MM.1S (cell line): Measurements from ENCODE around the gene PRDM11.

Experiments
- CTCF ChIP-seq: fragments of 300-600 bp; sonication (generic); IDR thresholded peaks from 2 replicates; pipeline ENCODE4 v1.5.1; 2016; ENCODE audit warnings: antibody characterized with exemption, low read length, mixed read lengths
- EZH2 ChIP-seq: fragments of 300-600 bp; sonication (generic); optimal IDR thresholded peaks from 2 replicates; pipeline ENCODE3; 2017; ENCODE audit warnings: low read depth, mild to moderate bottlenecking, antibody characterized with exemption, low read length, mixed read lengths

- no peak for TF ChIP-seq CTCF
- TF ChIP-seq EZH2 = no peak
Observed at GRCh38 chr11:45108070-45109064, 38.1 kb upstream of the PRDM11 start.
